ENCODE results near the gene PTPA.

DNA sequence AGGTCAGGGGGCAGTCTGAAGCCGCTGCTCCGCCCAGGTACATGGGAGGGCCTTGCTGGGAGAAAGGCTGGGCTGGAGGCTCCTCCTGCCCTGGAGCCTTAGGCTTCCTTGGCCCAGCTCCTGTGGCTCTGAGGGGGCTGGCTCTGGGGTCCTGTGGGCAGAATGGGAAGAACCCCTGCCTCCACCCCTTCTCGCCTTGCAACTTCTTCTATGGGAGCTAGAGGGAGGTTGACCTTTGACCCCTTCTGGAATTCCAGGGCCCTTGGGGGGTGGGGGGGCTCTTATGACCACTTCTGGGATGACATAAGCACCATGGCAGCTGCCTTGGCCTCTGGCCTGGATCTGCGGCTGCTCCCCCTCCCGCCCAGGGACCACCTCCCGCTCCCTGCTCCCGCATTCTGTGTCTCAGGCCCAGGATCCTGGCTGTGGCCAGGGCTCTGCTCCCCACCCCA is 34.7 kb downstream of the PTPA start:
- TF ChIP-seq, protein P1, sequence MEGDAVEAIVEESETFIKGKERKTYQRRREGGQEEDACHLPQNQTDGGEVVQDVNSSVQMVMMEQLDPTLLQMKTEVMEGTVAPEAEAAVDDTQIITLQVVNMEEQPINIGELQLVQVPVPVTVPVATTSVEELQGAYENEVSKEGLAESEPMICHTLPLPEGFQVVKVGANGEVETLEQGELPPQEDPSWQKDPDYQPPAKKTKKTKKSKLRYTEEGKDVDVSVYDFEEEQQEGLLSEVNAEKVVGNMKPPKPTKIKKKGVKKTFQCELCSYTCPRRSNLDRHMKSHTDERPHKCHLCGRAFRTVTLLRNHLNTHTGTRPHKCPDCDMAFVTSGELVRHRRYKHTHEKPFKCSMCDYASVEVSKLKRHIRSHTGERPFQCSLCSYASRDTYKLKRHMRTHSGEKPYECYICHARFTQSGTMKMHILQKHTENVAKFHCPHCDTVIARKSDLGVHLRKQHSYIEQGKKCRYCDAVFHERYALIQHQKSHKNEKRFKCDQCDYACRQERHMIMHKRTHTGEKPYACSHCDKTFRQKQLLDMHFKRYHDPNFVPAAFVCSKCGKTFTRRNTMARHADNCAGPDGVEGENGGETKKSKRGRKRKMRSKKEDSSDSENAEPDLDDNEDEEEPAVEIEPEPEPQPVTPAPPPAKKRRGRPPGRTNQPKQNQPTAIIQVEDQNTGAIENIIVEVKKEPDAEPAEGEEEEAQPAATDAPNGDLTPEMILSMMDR (conservative IDR thresholded peaks at IDR 0.05): no peak
- no peak for TF ChIP-seq EZH2 (IDR thresholded peaks at IDR 0.05; ENCODE audit: low read depth)

Data from PC-9 (cell line).